RPMI8226 (cell line): Measurements from ENCODE around the gene SEM1.
"Not testable (repeated sequence)": the region's sequence is repeated elsewhere in the genome, so short reads cannot be mapped to it uniquely, and the experiment has no call there.

ENCODE experiments used
- DNase-seq: peaks from one replicate; pipeline ENCODE4 v3.0.0-alpha.2; 2015

Gene SEM1

DNA sequence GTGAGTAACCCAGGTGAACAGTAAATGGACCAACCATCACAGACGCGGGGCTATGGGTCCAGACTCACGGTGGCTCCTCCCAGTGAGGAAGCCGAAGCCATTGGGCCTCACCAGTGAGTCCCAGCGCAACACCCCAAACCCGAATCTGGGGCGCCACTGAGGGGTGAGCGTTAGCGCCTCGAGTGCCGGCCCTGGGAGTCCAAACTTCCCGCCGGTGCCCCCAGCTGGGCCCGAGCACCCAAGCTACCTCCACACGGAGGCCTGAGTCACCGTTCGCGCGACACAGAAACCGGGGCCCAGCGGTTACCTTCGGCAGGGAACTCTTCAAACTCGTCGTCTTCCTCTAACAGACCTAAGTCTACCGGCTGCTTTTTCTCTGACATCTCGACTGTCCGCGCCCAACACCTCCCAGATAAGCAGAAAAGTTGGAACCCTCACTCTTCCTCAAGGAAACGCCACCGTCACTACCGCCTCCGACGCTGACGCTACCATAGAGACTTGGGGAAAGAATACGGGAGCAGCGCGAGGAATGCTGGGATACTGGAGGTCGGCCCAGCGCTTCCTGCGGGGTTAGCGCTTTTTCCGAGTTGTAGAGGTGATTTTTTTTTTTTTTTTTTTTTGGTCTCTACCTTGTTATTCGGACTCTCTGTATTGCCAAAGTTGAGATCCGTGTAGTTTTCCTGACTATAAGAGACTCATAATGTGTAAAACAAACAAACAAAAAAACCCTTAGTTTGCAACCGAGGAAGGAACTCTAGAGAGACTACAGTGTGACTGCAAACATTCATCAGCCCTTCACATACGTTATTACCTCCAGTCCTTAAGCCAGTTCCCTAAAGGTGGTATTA lies at the start of gene SEM1:
Gene SEM1, minus strand, starts transcription at position 466 of the 848 bp plus-strand sequence. Its CDS starts 83 bp downstream, at position 383.
- DNase-seq = peak; percentile 86

DNA sequence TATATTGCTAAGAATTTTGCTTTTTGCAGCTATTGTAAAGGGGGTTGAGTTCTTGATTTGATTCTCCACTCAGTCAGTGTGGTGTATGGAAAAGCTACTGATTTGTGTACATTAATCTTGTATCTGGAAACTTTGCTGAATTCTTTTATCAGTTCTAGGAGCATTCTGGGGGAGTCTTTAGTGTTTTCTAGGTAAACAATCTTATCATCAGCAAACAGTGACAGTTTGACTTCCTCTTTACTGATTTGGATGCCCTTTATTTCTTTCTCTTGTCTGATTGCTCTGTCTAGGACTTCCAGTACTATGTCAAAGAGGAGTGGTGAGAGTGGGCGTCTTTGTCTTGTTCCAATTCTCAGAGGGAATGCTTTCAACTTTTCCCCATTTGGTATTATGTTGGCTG lies 48.2 kb upstream of the SEM1 start:
- not testable (repeated sequence) for DNase-seq

DNA sequence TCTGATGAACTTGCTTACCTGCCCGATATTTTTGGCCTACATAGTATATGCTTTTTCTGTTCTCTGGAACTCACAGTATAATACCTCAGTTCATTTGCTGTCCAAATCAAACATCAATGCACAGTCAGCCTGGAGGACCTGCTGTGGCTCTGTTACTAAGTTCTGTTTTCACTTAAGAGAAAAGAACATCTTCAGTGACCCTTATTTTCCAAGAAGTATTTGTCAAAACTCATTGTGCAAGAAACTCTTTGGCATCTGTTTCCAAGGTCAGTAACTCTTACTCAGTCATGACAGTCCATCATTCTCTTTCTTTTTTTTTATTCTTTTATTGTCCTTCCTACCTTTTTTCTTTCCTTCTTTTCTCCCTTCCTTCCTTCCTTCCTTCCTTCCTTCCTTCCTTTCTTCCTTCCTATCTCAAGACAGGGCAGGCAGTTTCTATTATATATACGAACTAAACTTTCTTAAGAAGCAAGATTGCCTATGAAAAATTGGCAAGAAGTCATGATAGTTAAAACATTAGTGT lies 37.8 kb upstream of the SEM1 start:
- no peak for DNase-seq

DNA sequence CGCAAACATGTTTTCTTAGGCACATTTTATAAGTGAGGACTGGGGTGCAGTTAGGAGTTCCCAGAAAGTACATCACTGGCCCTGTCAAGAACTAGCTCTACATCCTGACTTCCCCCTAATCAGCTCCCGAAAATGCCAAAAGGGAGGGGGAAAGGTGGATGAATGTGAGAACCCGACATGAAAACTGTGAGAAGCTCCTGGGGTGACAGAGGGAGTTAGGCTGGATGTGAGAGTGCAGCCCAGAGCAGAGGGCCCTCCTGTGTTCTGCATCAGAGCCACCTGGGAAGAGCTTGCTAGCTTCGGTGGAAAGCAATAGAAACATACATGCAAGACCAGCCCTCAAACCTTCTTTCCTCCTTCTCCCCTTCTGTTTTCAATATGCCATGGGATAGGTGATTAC lies 30.5 kb upstream of the SEM1 start:
- no peak for DNase-seq

DNA sequence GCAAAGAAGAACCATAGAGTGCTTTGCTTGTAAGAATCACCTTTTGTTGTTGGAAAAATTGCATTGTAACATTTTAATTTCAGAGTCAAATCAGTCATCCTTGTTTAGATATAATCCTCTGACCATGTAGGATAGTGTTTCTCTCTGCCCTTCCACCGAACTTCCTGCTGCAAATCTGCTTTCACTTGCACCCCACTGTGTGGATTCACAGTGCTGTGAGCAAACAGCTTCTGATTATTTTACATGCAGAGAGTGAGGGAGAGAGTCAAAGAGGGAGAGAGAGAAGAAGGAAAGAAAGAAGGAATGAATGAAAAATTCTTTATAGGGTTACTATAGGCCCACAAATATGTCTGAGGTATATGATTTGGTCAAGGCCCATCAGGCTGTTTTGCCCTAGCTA lies 30.0 kb upstream of the SEM1 start:
- DNase-seq = no peak

DNA sequence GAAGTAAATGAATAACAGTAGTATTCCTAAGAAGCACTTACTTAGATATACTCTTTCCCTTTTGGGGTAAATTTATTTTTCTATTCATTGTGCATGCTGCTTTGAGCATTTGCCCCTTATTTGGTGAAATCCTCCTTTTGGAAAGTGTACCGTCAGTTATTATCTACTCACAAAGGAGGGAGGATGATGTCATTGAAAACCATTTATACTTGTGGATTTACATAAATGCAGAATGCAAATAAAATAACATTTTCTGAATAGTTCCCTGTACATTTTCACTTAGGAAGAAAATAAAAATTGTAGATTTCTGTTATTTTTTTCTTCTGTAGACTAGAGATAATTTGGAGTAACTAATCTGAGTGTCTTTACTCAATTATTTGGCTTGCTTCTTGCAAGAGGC lies 29.5 kb upstream of the SEM1 start:
- no peak for DNase-seq

DNA sequence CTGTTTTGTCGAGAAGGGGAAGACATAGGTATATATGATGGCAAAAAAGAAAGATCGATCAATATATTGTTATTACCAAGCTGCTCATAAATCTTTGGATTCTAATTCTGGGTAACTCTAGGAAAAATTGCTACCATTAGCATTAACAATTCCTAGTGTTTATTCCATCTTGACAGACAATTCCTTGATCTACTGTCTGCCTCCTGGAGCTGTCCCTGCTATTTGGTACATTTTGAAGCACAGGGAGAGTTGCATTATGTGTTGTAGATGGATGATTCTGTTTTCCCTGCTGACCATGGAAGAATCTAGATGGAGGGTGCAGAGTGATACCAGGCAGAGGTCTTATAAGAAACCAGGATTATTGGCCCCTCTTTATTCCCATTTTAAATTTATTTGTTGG lies 29.1 kb upstream of the SEM1 start:
- no peak for DNase-seq

DNA sequence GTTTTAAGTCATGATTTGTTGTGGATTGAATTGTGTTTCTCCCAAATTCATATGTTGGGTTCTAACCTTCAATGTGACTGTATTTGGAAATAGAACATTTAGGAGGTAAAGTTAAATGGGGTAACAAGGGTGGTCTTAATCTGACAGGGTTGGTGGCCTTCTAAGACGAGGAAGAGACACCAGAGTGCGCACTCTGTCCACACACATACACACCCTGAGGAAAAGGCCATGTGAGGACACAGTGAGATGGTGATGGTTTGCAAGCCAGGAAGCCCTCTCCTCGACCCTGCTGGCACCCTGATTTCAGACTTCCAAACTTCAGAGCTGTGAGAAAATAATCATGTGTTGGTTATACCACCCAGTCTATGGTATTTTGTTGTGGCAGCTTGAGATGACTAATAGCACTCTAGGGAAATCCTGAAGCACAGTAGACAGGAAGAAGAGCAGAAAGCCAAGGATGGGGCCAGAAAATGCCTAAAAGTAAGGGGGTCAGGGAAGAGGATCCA lies 28.0 kb upstream of the SEM1 start:
- no peak for DNase-seq

DNA sequence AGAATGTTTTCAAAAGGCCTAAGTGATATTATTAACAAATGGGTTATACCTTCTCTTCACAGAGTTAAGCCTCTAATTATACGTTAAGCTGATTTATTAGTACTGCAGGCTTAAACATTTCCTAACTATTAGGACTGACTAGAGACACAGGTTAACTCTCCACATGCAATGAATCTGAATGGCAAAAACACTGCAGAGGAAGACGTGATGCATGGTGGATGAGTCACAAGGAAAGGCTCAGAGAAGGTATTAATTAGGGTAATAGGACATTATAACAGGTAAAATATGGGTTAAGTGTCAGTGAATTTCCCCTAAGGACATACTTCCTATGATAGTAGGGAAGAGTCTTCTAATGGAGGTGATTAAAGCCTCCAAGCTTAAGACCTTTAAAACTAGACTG lies 24.7 kb upstream of the SEM1 start:
- DNase-seq = no peak

DNA sequence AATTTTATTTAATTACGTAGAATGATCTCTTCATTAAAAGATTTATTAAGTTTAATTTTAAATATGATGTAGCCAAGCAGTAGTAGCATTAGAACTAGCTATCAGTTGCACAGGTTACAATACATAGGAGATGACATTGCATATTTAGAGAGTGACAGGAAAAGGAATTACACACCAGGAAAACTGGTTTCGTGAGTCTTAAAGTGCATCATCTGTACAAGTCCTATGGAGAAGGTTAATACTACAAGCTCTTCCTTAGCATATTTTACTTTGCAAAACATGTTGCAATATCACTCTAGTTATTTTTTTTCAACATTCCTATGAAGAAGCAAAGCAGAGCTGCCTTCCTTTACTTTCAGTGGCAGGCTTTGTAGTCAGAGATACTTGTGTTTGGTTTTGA lies 20.2 kb upstream of the SEM1 start:
- DNase-seq = no peak

DNA sequence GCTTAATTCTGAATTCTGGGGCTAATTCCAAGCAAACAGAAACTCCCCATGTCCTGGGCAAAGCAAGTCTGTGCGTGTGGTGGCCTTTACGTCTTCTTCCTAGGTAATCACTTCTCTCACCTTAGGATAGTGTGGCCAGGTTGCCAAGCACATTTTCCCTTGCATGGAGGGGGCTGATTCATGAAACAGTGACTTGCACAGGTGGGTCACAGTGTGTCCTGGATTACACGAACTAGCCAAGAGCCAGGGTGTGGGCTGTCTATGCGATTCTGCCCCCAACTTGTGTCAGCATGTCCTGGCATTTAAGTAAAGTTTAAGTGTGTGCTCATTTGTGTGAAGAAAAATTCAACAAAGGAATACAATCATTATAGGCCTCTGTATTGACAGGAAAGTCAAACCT lies 18.5 kb upstream of the SEM1 start:
- DNase-seq = no peak

DNA sequence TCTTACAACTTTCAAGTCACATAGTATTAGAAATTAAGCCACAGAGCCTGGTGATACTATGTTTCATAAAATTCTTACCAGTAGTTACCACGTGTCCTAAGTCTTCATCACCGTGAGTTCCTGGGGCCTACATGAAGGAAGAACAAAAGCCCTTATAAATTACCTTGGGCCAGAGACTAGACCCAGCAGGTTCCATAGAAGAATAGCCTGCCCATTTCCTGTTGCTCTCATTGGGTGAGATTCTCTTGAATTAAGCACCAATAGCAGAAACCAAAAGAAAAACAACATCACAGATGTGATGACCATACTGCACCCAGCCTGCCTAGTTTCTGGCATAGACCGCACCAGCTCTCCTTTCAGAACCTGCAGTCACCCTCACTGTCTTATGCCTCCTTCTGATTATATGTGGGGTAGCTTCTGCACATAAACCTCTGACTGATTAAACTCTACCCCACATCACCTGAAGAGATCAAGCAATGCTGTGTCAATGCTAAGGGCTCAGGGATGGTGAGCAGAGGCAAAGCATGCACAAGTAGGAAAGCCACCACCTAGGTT lies 18.0 kb upstream of the SEM1 start:
- DNase-seq = no peak

DNA sequence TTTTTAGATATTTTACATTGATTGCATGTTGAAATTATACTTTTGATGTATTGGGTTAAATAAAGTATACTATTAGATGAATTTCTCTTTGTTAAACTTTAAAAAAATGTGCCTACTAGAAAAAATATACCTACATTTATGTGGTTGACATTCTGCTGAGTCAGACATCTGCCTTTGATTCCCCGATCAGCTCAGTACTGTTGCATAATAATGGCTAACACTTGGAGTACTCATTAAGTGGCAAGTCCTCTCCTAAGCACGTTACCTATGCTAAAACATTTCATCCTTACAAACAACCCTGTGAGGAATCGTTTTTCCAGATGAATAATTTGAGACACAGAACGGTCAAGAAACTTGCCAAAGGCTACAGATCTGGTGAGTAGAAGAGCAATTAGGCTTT lies 14.0 kb upstream of the SEM1 start:
- no peak for DNase-seq

DNA sequence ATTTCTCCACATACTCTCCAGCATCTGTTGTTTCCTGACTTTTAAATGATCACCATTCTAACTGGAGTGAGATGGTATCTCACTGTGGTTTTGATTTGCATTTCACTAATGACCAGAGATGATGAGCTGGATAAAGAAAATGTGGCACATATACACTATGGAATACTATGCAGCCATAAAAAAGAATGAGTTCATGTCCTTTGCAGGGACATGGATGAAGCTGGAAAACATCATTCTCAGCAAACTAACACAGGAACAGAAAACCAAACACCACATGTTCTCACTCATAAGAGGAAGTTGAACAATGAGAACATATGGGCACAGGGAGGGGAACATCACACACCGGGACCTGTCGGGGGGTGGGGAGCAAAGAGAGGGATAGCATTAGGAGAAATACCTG lies 13.3 kb upstream of the SEM1 start:
- DNase-seq = not testable (repeated sequence)

DNA sequence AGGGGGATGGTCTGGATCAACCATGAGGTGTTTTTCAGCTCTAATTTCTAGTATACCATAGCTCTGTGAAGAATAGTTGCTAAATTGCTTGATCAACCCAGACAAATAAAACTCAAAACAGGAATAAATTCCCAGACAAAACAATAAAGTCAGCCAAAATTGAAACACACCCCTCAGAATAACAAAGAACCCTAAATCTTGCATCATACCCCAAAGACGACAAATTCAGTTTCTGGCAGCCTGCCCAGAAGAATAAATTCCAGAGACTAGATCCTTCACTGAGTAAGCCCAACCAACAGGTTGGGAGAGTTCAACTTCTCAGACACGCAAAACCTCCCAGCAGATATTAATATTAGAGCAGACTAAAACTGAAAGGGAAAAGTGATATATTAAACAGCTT lies 11.2 kb upstream of the SEM1 start:
- DNase-seq = no peak

DNA sequence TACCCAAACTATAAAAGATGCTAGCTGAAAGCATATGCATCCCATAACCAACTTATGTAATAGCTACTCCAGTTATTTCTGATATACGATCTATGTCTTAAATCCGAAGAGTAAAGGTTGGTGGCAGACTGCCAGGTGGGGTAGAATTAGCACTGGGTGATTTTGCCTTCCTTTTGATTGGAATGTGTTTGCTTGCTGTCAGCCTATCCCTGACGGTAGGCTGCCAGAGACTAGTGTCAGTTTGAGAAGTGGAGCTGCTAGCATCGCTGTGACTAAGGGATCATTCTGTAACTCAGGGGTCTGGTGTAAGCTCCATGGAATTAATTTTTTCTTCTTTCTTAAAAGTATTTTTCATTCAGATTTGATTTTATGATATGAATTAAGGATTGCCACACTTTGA lies 9.5 kb upstream of the SEM1 start:
- DNase-seq = no peak

DNA sequence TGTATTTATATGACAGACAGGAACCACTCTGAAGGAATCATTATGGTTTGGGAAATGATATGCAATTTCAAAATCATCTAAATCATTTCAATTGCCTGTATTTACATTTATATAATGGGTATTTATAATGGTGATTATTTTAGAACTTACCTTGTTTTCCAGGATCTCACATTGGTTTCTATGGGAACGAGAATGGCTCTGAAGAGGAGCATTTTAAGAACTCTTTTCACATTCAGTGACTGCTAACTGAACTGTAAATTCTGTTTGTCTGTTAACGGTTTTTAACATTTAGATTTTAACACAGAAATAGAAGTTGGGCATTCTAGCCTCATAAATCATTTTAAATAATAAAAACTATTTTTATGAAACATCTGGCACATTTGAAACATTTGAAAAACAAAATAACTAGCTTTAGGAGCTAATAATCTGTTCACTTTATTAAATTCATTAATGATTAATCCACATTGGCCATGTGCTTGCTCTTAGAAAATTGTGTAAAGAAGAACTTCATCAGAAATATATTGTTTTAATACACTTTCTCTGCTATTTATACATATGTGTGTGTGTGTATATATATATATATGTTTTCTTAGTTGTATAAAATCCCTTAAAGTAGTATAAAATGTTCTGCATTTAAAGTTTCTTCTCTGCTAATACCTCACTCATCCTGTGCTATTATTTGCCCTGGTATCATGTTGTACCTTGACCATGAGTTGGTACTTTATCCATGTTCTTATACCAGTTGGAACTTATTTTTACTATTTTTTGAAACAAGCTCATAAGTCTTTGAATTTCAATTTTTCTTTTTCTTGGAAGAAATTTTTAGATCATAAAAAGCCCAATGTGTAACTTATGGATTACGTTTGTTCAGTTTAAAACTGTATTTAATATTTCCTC lies 8.7 kb upstream of the SEM1 start:
- no peak for DNase-seq

DNA sequence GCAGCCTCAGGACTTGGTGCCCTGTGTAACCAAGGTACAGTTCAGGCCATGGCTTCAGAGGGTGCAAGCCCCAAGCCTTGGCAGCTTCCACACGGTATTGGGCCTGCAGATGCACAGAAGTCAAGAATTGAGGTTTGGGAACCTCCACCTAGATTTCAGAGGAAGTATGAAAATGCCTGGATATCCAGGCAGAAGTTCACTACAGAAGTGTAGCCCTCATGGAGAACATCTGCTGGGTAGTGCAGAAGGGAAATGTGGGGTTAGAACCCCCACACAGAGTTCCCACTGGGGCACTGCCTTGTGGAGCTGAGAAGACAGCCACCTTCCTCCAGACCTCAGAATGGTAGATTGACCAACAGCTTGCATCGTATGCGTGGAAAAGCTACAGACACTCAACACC lies 3.4 kb upstream of the SEM1 start:
- DNase-seq = no peak

DNA sequence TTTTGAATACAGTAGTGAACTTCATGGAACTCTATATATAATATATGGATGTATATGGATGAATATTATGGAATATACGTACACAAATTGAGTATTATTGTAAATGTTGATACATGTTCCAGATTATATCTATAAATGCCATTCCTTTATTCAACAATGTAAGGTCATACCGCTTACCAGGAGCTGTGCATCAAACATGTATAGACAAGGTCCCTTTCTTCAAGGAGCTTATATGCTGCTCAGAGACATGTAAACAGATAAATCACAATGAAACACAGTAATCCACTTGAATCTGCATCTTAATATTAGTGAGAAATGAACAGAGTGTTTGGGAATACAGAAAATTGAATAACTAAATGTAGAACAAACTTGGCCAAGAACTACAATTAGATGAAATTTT lies 898 bp upstream of the SEM1 start:
- no peak for DNase-seq

DNA sequence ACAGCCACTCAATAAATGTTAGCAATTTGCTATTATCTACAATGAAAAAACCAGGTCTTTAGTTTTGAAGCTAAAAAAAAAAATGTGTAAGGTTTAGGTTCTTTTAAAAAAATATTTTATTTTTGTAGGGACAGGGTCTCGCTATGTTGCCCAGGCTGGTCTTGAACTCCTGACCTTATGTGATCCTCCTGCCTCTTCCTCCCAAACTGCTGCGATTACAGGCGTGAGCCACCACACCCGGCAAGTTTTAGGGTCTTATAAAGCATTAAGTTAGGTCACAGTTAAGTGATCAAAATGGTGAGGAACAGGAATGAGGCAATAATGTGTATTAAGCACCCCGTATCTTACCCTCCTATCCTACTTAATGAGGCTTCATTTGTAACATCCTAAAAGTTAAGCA lies 774 bp downstream of the SEM1 start:
- DNase-seq = no peak

DNA sequence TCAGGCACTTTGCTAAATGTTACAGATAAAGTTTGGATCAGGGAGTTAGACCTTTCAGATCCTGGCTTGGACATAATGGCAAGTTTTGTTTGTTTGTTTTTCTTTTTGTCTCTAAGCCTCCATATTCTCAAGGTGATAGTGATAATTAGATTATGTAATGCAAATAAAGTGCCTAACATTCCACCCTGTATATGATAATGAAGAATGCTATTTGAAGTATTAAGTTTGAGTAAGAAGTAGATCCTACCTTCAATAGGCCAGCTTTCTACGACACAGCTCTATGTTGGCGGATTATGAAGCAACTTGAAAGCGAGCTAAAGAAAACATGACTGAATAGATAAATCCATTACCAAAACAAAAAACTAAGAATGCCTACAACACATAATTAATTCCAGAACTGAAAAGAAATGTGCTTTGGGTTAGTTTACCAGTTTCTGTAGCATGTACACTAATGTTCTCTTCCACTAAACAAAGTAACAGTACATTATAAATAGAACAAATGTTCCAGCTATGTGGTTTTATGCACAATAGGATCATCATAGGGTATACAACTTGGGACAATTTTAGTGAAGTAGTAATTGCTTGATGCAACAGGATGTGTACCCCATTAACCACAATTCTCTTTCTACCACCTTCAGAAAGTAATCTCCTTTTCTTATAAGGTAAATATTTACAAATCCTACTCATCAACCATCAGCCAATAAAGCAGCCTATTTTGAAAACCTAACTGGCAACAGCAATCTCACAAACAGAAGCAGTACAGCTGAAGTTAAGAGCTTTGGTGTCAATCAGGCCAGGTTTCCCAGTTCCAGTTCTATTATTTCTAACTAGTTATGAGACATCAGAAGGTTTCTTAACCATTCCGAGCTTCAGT lies 1.5 kb downstream of the SEM1 start:
- DNase-seq = no peak

DNA sequence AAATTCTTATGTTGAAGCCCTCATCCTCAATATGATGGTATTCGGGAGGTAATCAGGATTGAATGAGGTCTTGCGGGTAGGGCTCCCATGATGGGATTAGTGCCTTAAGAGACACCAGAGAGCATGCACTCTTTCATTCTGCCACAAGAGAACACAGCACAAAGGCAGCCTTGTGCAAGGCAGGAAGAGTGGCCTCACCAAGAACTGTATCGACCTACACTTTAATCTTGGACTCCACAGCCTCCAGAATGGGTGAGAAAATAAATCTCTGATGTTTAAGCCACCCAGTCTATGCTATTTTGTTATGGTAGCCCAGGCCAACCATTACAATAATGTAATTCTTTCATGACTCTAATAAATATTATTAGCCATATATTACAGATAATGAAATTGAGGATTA lies 8.4 kb downstream of the SEM1 start:
- no peak for DNase-seq
